HG03342 (cell line): Measurements from ENCODE around the gene XAB2.

ENCODE experiments used
- ATAC-seq: cut with Tn5 transposase; IDR thresholded peaks from one replicate; pipeline ENCODE4 v1.9.1; 2021; ENCODE audit warnings: mild to moderate bottlenecking, moderate library complexity; ENCODE audit not compliant: unreplicated experiment

XAB2 gene

GRCh38 chr19:7633698-7634097 lies 4.4 kb upstream of the XAB2 start, which contains the start of gene PCP2:
Gene PCP2, minus strand, starts transcription at chr19:7633719. Its CDS starts 262 bp downstream, at chr19:7633457.
- ATAC-seq = no peak

GRCh38 chr19:7632340-7633203 lies 3.2 kb upstream of the XAB2 start:
- ATAC-seq = no peak

- no peak for ATAC-seq
Observed at GRCh38 chr19:7631577-7631976, 2.2 kb upstream of the XAB2 start.

- no peak for ATAC-seq
Observed at GRCh38 chr19:7628589-7629311, 595 bp downstream of the XAB2 start.

DNA sequence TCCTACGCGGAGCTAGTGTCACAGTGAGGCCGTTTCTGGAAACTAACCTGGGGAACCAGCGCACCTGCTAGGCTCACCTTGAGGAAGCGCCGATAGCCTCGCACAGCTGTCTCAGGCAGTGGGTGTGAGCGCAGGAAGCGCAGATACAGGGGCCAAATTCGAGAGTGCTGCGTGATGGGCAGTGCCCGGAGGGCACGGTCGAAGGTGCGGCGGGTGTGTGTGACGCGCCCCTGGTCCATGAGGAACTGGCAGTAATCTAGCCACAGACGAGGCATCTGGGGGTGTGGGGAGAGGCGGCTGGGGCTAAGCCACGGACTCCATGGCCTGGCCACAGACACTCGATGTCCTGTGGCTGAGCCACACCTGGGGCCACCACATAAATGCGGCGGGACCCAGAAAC lies 2.2 kb downstream of the XAB2 start:
- ATAC-seq = no peak

DNA sequence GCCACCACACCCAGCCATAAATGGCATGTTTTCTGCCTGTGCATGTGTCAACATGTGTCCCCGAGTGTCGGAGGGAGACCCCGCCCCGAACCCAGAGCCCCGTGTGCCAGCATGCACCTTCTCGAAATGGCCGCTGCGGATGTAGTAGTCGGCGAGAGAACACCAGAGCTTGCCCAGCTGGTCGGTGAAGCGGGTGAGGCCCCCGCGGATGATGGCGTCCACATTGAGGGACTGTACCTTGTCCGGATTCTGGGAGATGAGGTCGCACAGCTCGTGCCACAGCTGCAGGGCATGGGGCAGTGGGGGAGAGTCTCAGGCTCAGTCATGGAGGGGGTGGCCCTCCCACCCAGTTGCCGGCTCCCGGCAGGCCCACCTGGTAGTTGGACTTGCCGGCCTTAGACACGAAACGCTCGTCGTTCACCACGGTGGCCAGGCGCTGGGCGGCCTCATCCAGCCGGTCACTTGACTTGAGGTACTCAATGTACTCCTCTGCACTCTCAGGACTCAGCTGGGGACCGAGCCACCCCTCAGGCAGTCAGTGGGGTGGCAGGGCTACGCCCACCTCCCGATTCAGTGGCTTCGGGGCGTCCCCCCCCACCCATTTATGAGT lies 3.5 kb downstream of the XAB2 start:
- no peak for ATAC-seq

DNA sequence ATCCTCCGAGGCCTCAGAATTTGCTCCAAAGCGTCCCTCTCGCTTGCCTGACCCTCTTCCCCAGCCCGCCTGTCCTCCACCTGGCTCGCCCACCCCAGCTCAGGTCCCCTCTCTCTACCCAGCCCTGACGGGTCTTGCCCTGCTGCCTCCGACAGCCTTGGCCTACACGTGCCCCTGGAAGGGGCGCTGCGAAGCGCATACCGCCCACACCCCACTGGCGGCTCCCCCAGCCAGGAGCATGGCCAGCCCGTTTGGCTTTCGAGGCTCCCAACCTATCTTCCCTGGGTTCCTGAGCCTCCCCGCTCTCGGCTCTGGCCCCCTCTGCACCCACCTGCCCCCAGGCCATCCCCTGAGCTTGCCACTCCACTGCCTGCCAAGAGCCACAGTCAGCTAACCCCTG lies 4.5 kb downstream of the XAB2 start:
- no peak for ATAC-seq

- no peak for ATAC-seq
Observed at GRCh38 chr19:7623725-7624603, 5.4 kb downstream of the XAB2 start.

GRCh38 chr19:7622933-7623685 lies 6.2 kb downstream of the XAB2 start:
- ATAC-seq = no peak

- ATAC-seq = no peak
Observed at GRCh38 chr19:7620442-7621412, 8.6 kb downstream of the XAB2 start.

- ATAC-seq = no peak
Observed at GRCh38 chr19:7619671-7620441, 9.5 kb downstream of the XAB2 start.

GRCh38 chr19:7618771-7619510 lies 10.4 kb downstream of the XAB2 start:
- ATAC-seq = no peak

DNA sequence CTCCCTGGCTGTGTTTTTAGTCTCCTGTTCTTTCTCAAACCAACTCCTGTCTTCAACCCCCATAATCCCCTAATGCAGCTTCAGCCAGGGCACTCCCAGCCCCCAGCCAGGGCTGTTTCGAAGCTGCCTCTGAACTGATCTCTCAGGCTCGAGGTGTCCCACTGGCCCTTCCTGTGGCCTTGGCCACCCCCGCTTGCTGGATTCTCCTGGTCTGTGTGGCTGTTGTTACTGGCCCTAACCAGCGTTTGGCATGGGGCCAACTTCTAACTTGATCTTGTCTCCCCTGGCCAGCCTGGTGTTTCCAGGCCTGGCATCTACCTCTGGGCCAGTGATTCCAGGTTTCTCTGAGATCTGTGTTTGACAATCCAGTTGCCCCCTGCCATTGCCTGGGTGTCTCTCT lies 11.0 kb downstream of the XAB2 start:
- no peak for ATAC-seq

- ATAC-seq = no peak
Observed at GRCh38 chr19:7617735-7618134, 11.6 kb downstream of the XAB2 start.

DNA sequence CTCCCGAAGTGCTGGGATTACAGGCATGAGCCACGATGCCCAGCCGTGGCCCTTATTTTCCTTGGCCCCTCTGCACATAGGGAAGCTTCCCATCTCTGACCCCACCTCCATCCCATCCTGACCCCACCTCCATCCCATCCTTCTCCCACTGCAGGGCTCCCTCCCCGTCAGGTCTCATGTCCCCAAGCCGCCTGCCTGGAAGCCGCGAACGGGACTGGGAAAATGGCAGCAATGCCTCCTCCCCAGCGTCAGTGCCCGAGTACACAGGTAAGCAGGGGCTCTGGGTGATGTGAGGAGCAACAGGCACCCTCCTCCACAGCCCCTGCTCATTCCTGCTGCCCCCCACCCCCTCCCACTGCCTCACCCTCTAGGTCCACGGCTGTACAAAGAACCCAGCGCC lies 12.2 kb downstream of the XAB2 start:
- no peak for ATAC-seq

- no peak for ATAC-seq
Observed at GRCh38 chr19:7614859-7615741, 14.2 kb downstream of the XAB2 start.
